ENCODE data around the gene SH3TC1. TPM values are rescaled to one million over a fixed set of nuclear protein-coding genes. Genes with fewer than 3 reads are reported as not detected.

The SH3TC1 gene
- total and polyA plus RNA-seq, 2 donors from 2014 or later: 43.1 to 127 TPM

GRCh38 chr4:8168832-8169598 lies 30.1 kb upstream of the SH3TC1 start:
- FAIRE-seq (no peak), DNase-seq (no peak)
- no peak for TF ChIP-seq CTCF (IDR thresholded peaks at IDR 0.05; ENCODE audit: borderline replicate concordance, extremely low read depth, insufficient read depth)
- intact Hi-C loops (cut with DNase I): no loop called here
- Histone ChIP-seq H3K27ac (ENCODE audit: low read depth in 2 of 2, low read length in 2 of 2) (no peak overlapping the region), H3K9me3 (ENCODE audit: control insufficient read depth in 2 of 3, insufficient read depth in 1 of 3, low read length in 3 of 3) (peaks cover 0 to 9% (median 0%) of the 10 kb centered on the region in 3 donors), H3K27me3 (ENCODE audit: control insufficient read depth, insufficient read depth, low read length) (no peaks in the 10 kb centered on the region), H3K4me1 (ENCODE audit: control insufficient read depth in 2 of 3, insufficient read depth in 2 of 3, low read depth in 1 of 3, low read length in 3 of 3) (peaks cover 0 to 4% (median 0%) of the 10 kb centered on the region in 3 donors), H3K4me3 (ENCODE audit: low read length in 3 of 3) (no peak overlapping the region), H3K36me3 (ENCODE audit: control insufficient read depth in 2 of 3, insufficient read depth in 3 of 3, low read length in 3 of 3) (no peaks in the 10 kb centered on the region), H3K9ac (ENCODE audit: low read length in 3 of 3) (no peak overlapping the region)

- H3K36me3 ChIP-seq (ENCODE audit: control insufficient read depth in 2 of 3, insufficient read depth in 3 of 3, low read length in 3 of 3): no peaks in the 10 kb centered on the region
- intact Hi-C loops (cut with DNase I): no loop called here
- no peak for TF ChIP-seq CTCF (IDR thresholded peaks at IDR 0.05; ENCODE audit: borderline replicate concordance, extremely low read depth, insufficient read depth)
- no peak overlapping the region for H3K9ac ChIP-seq (ENCODE audit: low read length in 3 of 3)
- DNase-seq (no peak), FAIRE-seq (no peak)
- H3K27ac ChIP-seq (ENCODE audit: low read depth in 2 of 2, low read length in 2 of 2): no peak overlapping the region
- no peak overlapping the region for H3K4me3 ChIP-seq (ENCODE audit: low read length in 3 of 3)
- peaks cover 0 to 4% (median 0%) of the 10 kb centered on the region in 3 donors for H3K4me1 ChIP-seq (ENCODE audit: control insufficient read depth in 2 of 3, insufficient read depth in 2 of 3, low read depth in 1 of 3, low read length in 3 of 3)
- no peaks in the 10 kb centered on the region for H3K27me3 ChIP-seq (ENCODE audit: control insufficient read depth, insufficient read depth, low read length)
- H3K9me3 ChIP-seq (ENCODE audit: control insufficient read depth in 2 of 3, insufficient read depth in 1 of 3, low read length in 3 of 3): peaks cover 0 to 9% (median 0%) of the 10 kb centered on the region in 3 donors
Observed at GRCh38 chr4:8169763-8170162, 29.3 kb upstream of the SH3TC1 start.

DNA sequence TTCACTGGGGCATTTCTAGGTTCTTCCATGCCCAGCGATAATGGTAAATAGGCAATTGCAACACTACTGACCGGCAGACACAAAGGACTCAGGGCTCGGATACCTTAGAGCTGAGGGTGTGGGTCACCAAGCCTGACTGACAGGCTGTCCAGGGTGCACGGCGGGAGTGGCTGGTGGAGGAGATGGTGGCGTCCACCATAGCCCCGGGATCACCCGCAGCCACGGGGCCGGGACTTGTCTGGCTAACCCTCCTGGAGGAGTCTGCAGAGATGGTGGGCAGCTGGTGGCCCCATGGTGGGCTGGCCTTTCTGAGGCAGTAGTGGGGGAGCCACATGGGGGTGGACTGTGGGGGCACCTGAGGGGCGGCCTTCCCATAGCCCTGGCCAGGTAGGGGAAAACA lies 28.7 kb upstream of the SH3TC1 start:
- Histone ChIP-seq H3K9me3 (ENCODE audit: control insufficient read depth in 2 of 3, insufficient read depth in 1 of 3, low read length in 3 of 3) (peaks cover 0 to 9% (median 0%) of the 10 kb centered on the region in 3 donors), H3K9ac (ENCODE audit: low read length in 3 of 3) (no peak overlapping the region), H3K27me3 (ENCODE audit: control insufficient read depth, insufficient read depth, low read length) (no peaks in the 10 kb centered on the region), H3K4me1 (ENCODE audit: control insufficient read depth in 2 of 3, insufficient read depth in 2 of 3, low read depth in 1 of 3, low read length in 3 of 3) (peaks cover 0 to 4% (median 0%) of the 10 kb centered on the region in 3 donors), H3K4me3 (ENCODE audit: low read length in 3 of 3) (no peak overlapping the region), H3K27ac (ENCODE audit: low read depth in 2 of 2, low read length in 2 of 2) (no peak overlapping the region), H3K36me3 (ENCODE audit: control insufficient read depth in 2 of 3, insufficient read depth in 3 of 3, low read length in 3 of 3) (no peaks in the 10 kb centered on the region)
- DNase-seq (peak in 1 of 5 donors; percentile 72), FAIRE-seq (no peak)
- intact Hi-C loops (cut with DNase I): no loop called here
- TF ChIP-seq CTCF (IDR thresholded peaks at IDR 0.05; ENCODE audit: borderline replicate concordance, extremely low read depth, insufficient read depth): no peak
